GM13976 (cell line): Measurements from ENCODE around the gene THUMPD2.

Experiments
- DNase-seq: peaks from one replicate; pipeline ENCODE4 v3.0.0; 2012; ENCODE audit warnings: low spot score
- in situ Hi-C: fragments of 300-500 bp; cut with MboI; formaldehyde crosslinking; loops from one replicate; pipeline ENCODE4 v1.12.0; 2022; ENCODE audit warnings: low sequenced_read_pairs, mixed read lengths, inconsistent platforms; ENCODE audit not compliant: unreplicated experiment
- TF ChIP-seq, protein P1 (sequence below): IDR thresholded peaks from 2 replicates; pipeline ENCODE4 v1.5.1; 2012; ENCODE audit warnings: borderline replicate concordance, mild to moderate bottlenecking; ENCODE audit not compliant: insufficient read depth; ENCODE audit errors: extremely low read depth, missing control alignments, control extremely low read depth

Gene THUMPD2

DNA sequence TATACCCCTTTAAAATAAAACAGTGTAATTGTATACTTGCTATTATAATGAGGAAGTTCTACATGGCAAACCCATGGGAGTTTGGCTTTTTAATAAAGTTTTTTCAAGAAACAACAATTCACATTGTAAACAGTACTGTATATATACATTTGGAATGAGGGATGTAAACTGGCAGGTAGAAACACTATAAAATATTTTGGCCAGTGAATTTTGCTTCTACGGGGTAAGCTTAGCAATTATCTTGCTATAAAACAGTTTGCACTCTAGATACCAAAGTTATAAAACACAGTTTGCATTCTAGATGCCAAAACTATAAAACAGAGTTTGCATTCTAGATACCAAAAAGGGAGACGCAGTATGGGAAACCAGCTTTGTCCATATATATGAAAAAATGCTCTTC is 16.6 kb downstream of the THUMPD2 start:
- TF ChIP-seq, protein P1, sequence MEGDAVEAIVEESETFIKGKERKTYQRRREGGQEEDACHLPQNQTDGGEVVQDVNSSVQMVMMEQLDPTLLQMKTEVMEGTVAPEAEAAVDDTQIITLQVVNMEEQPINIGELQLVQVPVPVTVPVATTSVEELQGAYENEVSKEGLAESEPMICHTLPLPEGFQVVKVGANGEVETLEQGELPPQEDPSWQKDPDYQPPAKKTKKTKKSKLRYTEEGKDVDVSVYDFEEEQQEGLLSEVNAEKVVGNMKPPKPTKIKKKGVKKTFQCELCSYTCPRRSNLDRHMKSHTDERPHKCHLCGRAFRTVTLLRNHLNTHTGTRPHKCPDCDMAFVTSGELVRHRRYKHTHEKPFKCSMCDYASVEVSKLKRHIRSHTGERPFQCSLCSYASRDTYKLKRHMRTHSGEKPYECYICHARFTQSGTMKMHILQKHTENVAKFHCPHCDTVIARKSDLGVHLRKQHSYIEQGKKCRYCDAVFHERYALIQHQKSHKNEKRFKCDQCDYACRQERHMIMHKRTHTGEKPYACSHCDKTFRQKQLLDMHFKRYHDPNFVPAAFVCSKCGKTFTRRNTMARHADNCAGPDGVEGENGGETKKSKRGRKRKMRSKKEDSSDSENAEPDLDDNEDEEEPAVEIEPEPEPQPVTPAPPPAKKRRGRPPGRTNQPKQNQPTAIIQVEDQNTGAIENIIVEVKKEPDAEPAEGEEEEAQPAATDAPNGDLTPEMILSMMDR: no peak

DNA sequence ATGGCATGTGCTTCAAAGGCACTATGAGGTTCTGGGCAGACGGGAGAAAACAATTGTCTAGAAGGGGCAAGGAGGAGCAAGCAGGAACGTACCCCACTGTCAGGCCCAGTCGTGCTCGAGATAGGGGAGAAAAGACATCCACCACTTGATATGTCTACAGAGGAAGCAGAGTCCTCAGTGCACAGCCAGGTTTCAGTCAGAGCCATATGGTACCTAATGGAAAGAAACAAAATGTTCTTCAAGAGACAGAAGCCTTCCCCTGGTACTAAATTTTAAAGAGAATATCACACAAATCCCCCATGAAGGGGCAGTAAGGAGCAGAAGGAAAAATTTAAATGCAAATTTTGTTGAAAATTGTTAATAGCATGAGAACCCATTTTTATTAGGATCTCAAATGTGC is 21.9 kb downstream of the THUMPD2 start:
- TF ChIP-seq, protein P1: no peak
- in situ Hi-C loops: no loop called here
- DNase-seq: no peak

More for the DNA sequence above, 16.6 kb downstream of the THUMPD2 start:
- no peak for DNase-seq
- in situ Hi-C loops: no loop called here

DNA sequence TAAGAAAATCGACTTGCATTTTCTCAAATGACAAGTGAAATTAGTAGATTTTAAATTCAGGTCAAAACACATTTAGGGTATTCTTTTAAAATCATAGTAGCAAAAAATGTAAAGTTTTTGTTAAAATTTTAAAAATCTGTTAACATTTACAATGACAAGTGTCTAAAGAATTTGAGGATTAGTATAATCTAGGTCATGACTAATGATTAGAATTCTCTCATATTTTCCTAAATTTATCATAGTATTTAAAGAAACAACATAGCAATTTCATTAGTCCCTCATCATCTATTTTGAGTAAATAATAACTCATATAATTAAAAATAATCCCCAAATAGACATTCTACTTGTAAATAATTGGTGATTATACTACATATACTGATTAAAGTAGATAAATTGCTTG is 23.6 kb downstream of the THUMPD2 start:
- in situ Hi-C loops: no loop called here
- no peak for DNase-seq
- TF ChIP-seq, protein P1: no peak

DNA sequence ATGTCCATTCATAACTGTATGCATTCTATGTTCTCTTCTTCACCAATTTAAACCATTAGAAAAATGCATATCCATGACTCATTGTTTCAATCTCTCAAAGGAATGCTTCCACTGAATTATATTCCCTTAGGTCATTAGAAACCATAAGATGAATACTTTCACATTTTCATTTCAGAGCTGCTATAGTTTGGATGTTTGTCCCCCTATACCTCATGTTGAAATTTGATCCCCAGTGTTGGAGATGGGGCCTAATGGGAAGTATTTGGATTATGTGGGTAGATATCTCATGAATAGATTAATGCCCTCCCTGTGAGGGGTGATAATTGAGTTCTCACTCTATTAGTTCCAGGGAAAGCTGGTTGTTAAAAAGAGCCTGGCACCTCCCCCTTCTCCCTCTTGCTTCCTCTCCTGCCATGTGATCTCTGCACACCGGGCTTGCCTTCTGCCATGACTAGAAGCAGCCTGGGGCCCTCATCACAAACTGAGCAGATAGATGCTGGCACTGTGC is 35.7 kb downstream of the THUMPD2 start:
- in situ Hi-C loops: no loop called here
- TF ChIP-seq, protein P1: no peak
- DNase-seq: no peak

DNA sequence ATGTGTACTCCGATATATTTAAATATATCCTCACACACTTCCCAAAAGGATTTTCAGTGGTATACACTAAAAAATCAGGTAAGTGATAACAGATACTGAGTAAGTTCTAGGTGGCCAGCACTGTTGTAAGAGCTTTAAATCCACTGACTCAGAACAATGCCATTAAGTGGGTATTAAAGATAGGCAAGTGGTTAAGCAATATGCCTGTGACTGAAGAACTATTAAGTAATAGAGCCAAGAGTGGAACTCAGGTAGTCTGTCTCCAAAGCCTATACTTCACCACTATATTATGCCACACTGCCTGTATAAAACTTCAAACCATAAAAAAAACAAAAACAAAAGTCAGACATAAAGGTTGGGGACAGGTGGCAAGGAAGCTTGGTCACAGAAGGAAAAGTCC is 37.2 kb downstream of the THUMPD2 start:
- in situ Hi-C loops: no loop called here

DNA sequence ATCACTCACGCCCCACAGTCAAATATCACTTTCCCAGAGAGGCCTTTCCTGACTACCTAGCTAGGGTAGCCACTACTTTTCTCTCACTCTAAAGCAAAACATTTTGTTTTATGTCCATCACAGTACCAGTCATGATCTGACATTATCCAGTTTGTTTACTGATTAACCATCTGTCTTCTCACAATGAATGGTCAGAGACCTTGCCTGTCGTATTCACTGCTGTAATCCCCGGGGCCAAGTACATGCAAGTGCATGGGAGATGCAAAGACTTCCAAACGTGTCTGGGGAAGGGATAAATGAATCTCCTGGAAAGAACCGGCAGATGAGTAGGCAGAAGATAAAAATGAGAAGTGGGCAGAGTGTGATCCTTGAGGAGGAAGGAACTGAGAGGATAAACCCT is 39.7 kb downstream of the THUMPD2 start:
- TF ChIP-seq, protein P1: no peak
- in situ Hi-C loops: no loop called here
- no peak for DNase-seq

More for the DNA sequence above, 37.2 kb downstream of the THUMPD2 start:
- DNase-seq: no peak
- TF ChIP-seq, protein P1: no peak
